HUES6 (cell line): ENCODE results near the gene DLGAP5.

Experiments
- H3K27ac ChIP-seq: 2 replicates; pipeline ENCODE4 v1.7.0; 2013; ENCODE audit warnings: low read depth, mild to moderate bottlenecking, low read length, inconsistent platforms
- H3K27me3 ChIP-seq: 2 replicates; pipeline ENCODE4 v1.6.1; 2013; ENCODE audit warnings: low read length; ENCODE audit not compliant: control insufficient read depth, insufficient read depth
- H3K36me3 ChIP-seq: 2 replicates; pipeline ENCODE4 v1.6.1; 2013; ENCODE audit warnings: low read length; ENCODE audit not compliant: control insufficient read depth, insufficient read depth
- H3K4me1 ChIP-seq: 2 replicates; pipeline ENCODE4 v1.6.1; 2013; ENCODE audit warnings: low read length; ENCODE audit not compliant: control insufficient read depth, insufficient read depth
- H3K4me3 ChIP-seq: 2 replicates; pipeline ENCODE4 v1.5.1; 2013; ENCODE audit warnings: low read depth, low read length
- H3K9ac ChIP-seq: one replicate; pipeline ENCODE4 v1.6.1; 2013; ENCODE audit warnings: mild to moderate bottlenecking, low read length
- H3K9me3 ChIP-seq: 2 replicates; pipeline ENCODE4 v1.6.1; 2013; ENCODE audit warnings: low read depth, low read length; ENCODE audit not compliant: control insufficient read depth, insufficient read depth

Gene DLGAP5

GRCh38 chr14:55105991-55106390, 85.4 kb downstream of the DLGAP5 start:
- Histone ChIP-seq H3K9ac (no peak overlapping the region), H3K9me3 (0 out of 2 replicates have a peak, but pooled peaks cover 6% of the 10 kb centered on the region), H3K27ac (no peak overlapping the region), H3K4me3 (no peak overlapping the region), H3K27me3 (no peaks in the 10 kb centered on the region), H3K36me3 (no peaks in the 10 kb centered on the region), H3K4me1 (peaks cover 36% of the 10 kb centered on the region)

- Histone ChIP-seq H3K27me3 (no peaks in the 10 kb centered on the region), H3K27ac (peak overlapping the region; percentile 76; the same call in 1 of the 2 replicates), H3K36me3 (no peaks in the 10 kb centered on the region), H3K4me1 (peaks cover 36% of the 10 kb centered on the region), H3K9me3 (0 out of 2 replicates have a peak, but pooled peaks cover 6% of the 10 kb centered on the region), H3K4me3 (no peak overlapping the region), H3K9ac (peak overlapping the region; percentile 68)
These were observed 87.1 kb downstream of the DLGAP5 start for GRCh38 chr14:55103971-55104954.

- Histone ChIP-seq H3K9ac (peak overlapping the region; percentile 68), H3K9me3 (0 out of 2 replicates have a peak, but pooled peaks cover 6% of the 10 kb centered on the region), H3K36me3 (no peaks in the 10 kb centered on the region), H3K27me3 (no peaks in the 10 kb centered on the region), H3K4me3 (0 out of 2 replicates have a peak overlapping the region, but pooled peaks have one; percentile 1), H3K27ac (peak overlapping the region; percentile 76; the same call in 1 of the 2 replicates), H3K4me1 (peaks cover 33% of the 10 kb centered on the region)
These were observed 88.3 kb downstream of the DLGAP5 start for GRCh38 chr14:55103005-55103640.

GRCh38 chr14:55102141-55102621, 89.2 kb downstream of the DLGAP5 start:
- no peak overlapping the region; the same call in 1 of the 2 replicates for H3K27ac ChIP-seq
- H3K4me1 ChIP-seq, result peaks cover 25% of the 10 kb centered on the region
- H3K9me3 ChIP-seq, result 0 out of 2 replicates have a peak, but pooled peaks cover 6% of the 10 kb centered on the region
- H3K36me3 ChIP-seq, result no peaks in the 10 kb centered on the region
- no peak overlapping the region for H3K4me3 ChIP-seq
- H3K9ac ChIP-seq, result no peak overlapping the region
- no peaks in the 10 kb centered on the region for H3K27me3 ChIP-seq

GRCh38 chr14:55101698-55102097, 89.7 kb downstream of the DLGAP5 start:
- no peaks in the 10 kb centered on the region for H3K36me3 ChIP-seq
- peaks cover 29% of the 10 kb centered on the region for H3K4me1 ChIP-seq
- H3K27ac ChIP-seq, result no peak overlapping the region
- no peak overlapping the region for H3K9ac ChIP-seq
- 0 out of 2 replicates have a peak, but pooled peaks cover 6% of the 10 kb centered on the region for H3K9me3 ChIP-seq
- no peaks in the 10 kb centered on the region for H3K27me3 ChIP-seq
- H3K4me3 ChIP-seq, result no peak overlapping the region

GRCh38 chr14:55099756-55100155, 91.6 kb downstream of the DLGAP5 start:
- Histone ChIP-seq H3K4me3 (no peak overlapping the region), H3K27ac (no peak overlapping the region), H3K9ac (no peak overlapping the region), H3K36me3 (no peaks in the 10 kb centered on the region), H3K27me3 (no peaks in the 10 kb centered on the region), H3K4me1 (peaks cover 29% of the 10 kb centered on the region), H3K9me3 (0 out of 2 replicates have a peak, but pooled peaks cover 6% of the 10 kb centered on the region)

GRCh38 chr14:55098561-55098898, 92.9 kb downstream of the DLGAP5 start:
- no peaks in the 10 kb centered on the region for H3K27me3 ChIP-seq
- H3K4me1 ChIP-seq, result peaks cover 24% of the 10 kb centered on the region
- H3K9me3 ChIP-seq, result no peaks in the 10 kb centered on the region
- H3K27ac ChIP-seq, result no peak overlapping the region
- no peak overlapping the region for H3K9ac ChIP-seq
- H3K4me3 ChIP-seq, result no peak overlapping the region
- H3K36me3 ChIP-seq, result no peaks in the 10 kb centered on the region
